GM12891 (cell line): ENCODE results near the gene PEX26.

Experiments
- PAX5 ChIP-seq: IDR thresholded peaks from 2 replicates; pipeline ENCODE4 v1.6.1; 2011; ENCODE audit warnings: low read length, moderate library complexity, mild to moderate bottlenecking; ENCODE audit not compliant: insufficient read depth, severe bottlenecking
- POLR2A ChIP-seq: IDR thresholded peaks from 2 replicates; pipeline ENCODE4 v1.6.1; 2011; ENCODE audit warnings: low read depth, low read length, control low read depth
- POLR2AphosphoS5 ChIP-seq: IDR thresholded peaks from 2 replicates; pipeline ENCODE4 v1.6.1; 2011; ENCODE audit warnings: low read depth, low read length, control low read depth
- SPI1 ChIP-seq: IDR thresholded peaks from 2 replicates; pipeline ENCODE4 v1.6.1; 2011; ENCODE audit warnings: low read depth, low read length, control low read depth
- TAF1 ChIP-seq: IDR thresholded peaks from 2 replicates; pipeline ENCODE4 v1.6.1; 2011; ENCODE audit warnings: low read depth, low read length, control low read depth

DNA sequence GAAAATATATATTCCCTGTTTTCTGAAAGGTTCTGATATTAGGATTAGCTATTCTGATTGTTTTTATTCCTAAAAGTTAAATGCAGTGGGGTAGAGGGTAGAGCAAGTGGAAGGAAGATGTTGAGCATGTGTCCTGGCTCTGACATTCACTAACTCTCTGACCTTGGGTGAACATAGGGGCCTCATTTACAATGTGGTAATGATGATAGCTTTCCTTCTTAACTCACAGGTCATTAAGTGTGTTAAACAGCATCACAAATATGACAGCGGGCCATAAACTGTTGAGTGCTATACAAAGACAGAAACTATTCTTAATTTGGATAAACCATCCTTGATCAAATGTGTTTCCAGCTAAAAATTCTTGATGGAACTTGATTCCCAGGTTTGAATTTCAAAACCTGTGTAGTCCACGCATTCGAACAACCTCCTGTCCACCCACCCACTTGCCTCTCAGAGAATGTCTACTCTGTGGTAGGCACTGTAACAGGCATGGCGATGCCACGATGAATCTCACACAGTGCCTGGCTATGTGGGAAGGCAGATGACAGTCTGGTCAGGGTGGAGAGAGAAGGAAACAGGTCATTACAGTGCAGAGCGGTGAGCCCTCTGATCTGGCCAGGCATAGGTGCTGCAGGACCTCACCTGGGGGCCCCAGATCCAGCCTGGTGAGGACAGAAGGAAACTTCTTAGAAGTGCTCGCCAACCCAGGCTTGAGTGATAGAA lies 19.3 kb upstream of the PEX26 start:
- TF ChIP-seq POLR2A, result no peak
- no peak for TF ChIP-seq PAX5
- TF ChIP-seq TAF1, result no peak
- TF ChIP-seq POLR2AphosphoS5, result no peak
- TF ChIP-seq SPI1, result no peak
